HG03378 (cell line): ENCODE measurements around the gene WSCD2.

ENCODE experiments used
- ATAC-seq: cut with Tn5 transposase; IDR thresholded peaks from one replicate; pipeline ENCODE4 v1.9.1; 2021; ENCODE audit warnings: mild to moderate bottlenecking, moderate library complexity; ENCODE audit not compliant: unreplicated experiment

The WSCD2 gene

DNA sequence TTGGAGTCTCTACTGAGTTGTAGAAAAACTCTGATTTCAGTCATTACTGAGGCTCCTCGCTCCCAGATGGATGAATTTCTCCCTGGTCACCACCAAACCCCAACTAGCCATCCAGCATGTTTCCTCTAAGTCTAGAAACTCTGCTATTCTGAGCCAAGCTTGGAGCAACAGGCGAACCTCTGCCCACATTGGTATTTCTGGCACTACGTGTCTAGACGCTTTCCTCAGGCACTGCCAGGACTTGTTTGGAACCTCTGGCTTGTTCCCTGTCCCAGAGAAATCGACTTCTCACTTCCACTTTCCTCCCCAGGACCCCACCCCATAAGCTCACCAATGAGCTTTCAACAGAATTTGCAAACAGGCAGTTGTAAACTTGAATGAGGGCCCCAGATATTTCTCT is 27.6 kb downstream of the WSCD2 start:
- ATAC-seq: no peak

DNA sequence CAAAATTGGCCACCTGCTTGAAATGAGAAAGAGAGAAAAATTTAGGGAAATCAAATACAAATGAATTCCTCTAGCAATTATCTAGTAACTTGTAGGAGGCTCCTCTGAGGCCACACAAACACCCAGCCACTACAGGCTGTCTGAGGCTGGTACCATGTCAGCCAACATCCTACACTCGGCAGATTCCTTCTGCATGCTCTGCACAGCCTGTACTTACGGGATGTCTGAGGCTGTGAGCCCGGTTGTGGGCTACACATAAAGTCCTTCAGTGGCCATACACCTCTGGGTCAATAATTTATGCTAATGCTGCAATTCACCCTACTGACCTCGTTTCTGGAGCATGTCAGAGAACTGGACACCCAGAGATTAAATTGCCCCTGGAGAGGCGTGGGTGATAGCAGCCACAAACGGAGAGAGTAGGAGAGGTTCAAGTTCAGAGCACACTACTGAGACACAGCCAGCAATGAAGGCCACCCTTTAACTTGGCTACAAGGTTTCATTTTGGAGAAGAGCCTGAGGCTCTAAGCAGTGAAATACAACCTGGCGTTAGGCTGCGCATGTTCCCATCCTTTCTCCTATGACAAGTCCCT is 28.9 kb downstream of the WSCD2 start:
- ATAC-seq: no peak

DNA sequence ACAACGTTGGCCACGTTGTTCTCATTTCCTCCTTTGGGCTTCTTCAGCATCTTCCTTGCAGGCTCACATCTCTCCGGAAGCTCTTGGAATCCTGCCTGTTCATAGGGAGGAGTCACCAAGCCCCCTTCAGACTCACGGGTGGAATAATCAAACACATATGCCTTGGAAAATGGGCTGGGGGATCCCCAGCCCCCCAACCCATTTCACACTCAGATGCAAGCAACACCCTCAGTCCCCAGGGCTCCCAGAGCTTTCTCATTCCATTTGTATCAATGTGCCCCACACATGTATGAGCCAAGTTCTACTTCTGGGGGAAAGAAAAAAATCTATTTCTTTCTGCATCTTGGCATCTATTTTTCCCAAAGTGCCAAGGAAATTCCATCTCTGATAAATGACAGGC is 33.1 kb downstream of the WSCD2 start:
- ATAC-seq: no peak

DNA sequence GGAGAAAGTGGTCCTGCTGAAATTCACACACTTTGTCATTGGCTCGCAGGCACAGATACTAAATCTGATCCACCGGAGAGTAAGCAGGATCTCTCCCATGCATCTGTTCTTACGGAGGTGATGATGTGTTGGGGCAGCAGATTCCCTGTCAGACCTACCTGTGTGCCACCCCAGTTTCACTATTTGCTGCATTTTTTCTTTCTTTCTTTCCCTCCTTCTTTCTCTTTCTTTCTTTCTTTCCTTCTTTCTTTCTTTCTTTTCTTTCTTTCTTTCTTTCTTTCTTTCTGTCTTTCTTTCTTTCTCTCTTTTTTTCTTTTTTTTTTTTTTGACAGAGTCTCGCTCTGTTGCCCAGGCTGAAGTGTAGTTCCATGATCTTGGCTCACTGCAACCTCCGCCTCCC is 37.4 kb downstream of the WSCD2 start:
- no peak for ATAC-seq

DNA sequence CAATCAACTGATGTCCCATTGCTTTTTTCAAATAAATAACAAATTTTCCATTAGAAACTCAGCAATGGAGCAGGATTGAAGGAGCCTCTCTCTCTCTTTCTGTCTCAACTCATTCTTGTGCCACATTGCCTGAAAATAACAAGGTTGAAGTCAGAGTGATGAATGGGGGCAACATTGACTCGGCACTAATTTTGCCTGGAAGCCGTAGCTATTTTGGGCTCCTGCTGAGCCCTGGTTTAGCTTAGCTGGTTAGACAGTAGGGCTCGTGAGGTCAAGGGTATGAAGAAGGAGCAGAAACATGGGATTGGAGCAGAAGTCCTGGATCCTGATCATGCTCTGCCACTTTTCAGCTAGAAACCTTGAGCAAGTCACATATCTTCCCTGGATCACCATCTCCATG is 38.9 kb downstream of the WSCD2 start:
- no peak for ATAC-seq

DNA sequence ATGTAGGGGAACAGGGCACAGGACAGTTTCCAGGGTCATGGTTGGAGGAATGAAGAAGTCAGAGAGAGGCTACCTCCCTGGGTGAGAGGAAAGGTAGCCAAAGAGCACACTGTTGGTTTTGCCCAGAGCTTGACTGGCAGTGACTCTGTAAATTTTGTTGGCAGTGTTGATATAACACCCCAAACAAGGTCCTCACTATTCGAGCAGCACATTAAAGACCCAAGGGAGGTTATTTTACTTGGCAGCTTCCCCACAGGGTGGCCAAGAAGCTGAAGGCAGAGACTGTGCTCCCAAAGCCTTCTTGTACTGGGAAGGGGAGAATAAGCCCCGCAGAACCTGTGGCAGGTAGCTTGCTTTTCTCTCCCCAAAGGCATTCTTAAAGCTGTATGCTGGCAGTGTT is 40.6 kb downstream of the WSCD2 start:
- no peak for ATAC-seq

DNA sequence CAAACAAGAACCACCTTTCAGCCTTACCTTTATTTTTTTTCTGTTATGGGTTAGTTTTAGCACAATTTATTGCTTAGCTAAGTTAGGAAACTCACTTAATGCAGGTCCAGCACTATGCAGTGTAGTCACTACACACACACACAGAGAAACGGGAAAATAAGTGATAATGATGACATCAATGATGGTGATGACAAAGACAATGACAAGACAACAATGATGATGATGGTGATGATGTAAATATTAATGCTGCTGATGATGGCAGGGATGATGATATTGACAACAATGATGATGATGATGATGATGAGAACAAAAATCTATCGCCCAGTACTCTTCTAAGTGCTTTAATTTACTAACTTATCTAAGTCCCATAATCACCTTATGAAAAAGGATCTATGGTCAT is 41.1 kb downstream of the WSCD2 start:
- no peak for ATAC-seq

DNA sequence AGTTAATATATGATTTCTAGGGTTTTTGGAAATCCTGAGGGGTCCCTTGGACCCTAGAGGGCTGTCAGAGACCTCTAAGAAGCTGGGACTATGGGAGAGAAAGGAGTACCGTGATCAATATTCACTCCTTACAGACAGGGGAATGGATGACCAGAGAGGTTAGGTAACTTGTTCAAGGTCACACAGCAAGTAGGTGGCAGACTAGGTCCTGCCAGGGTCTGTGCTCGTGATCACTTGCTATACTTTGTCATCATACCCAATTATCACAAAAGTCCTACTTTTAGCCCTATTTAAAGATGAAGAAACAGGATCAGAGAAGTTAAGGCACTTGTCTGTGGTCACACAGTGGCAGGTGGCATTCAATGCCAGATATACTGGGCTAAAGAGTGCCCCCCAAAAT is 42.9 kb downstream of the WSCD2 start:
- no peak for ATAC-seq

DNA sequence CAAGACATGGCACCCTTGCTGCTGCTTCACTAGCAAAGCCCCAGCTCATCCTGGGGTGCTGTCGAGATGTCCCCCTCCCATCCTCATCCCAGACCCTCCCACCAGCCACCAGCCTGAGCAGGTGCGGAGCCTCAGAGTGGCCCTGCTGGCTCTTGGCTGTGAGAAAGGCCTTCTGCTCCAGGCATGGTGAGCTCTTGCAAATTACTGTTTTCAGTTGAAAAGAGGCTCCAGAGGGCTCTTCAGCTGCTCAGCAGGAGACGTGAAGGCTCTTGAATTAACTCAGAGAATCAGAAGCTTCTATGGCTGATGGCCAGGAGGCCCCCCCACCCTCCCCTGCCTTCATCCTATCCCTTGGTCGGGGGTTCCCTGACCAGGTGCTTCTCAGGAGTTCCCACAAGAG is 44.1 kb downstream of the WSCD2 start:
- ATAC-seq: no peak

DNA sequence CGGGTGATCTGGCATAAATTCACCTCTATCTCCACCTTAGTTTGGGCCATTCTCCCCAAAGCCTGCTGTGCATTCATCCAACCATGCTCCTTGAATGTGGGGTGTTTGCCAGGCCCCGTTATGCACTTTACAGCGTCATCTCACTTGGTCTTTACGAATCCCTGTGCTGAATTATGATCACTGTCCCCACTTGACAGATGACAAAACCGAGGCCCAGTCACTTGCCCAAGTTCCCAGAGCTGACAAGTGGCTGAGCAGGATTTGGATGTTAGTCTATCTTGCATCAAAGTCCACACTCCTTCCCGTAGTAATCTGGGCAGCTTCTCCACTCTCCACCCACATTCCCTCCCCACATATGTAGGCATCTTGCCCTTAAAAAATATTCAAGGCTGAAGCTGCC is 44.8 kb downstream of the WSCD2 start:
- ATAC-seq: no peak

DNA sequence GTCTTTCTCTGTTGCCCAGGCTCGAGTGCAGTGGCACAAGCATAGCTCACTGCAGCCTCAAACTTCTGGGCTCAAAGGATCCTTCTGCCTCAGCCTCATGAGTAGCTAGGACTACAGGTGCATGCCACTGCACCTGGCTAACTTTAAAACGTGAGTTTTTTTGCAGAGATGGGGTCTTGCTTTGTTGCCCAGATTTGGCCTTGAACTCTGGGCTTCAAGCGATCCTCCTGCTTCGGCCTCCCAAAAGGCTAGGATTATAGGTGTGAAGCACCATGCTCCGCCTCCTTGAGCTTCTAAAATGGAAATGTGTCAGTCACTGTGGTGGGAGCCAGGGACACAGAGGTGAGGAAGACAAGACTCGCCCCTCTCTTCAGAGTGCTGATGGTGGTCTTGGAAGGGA is 45.6 kb downstream of the WSCD2 start:
- no peak for ATAC-seq

DNA sequence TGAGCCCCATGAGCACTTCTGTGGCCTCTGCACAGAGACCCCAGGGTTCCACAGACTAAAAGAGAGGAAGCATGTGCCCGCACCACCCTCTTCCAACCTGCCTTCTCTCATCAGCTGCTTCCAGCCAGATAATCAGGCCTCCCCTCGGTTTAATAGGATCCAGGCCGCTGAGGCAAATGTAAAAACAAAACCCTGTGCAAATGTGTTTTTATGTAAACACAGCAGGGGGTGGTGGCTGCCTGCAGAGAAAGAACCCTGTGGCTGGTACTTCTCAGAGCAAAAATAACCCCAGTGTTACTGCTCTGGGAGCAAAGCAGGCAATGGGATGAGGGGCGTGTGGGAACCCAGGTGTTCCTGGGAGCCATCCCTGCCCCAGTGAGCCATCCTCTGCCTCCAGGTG is 46.2 kb downstream of the WSCD2 start:
- no peak for ATAC-seq

DNA sequence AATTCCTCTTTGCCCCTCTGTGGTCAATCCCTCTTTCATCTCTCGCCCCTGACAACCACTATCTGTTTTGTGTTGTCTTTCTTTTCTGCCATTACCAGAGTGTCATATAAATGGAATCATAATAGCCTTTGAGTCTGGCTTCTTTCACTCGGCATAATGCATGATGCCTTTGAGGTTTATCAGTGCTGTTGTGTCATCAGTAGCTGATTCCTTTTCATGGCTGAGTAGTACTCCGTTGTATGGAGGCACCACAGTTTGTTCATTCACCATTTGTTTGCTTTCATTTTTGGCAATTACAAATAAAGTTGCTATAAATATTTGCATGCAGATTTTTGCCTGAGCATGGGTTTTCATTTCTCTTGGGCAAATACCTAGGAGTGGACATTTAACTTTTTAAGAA is 47.2 kb downstream of the WSCD2 start:
- no peak for ATAC-seq

DNA sequence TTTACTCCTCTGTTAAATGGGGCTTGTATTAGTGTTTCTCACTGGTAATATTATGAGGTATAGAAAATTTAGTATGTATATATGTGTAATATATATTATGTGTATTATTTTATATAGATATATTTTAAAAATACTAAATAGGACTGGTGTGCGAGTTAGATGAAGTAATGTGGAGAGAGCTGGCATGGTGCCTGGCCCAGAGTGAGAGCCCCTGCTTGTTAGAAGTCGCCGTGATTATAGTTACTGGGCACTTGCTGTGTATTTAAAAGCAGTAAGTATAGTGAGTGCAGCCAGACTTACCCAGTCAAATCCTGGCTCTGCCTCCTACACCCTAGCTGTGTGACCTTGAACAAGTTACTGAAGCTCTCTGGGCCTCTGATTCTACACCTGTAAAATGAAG is 48.0 kb downstream of the WSCD2 start:
- ATAC-seq: no peak

DNA sequence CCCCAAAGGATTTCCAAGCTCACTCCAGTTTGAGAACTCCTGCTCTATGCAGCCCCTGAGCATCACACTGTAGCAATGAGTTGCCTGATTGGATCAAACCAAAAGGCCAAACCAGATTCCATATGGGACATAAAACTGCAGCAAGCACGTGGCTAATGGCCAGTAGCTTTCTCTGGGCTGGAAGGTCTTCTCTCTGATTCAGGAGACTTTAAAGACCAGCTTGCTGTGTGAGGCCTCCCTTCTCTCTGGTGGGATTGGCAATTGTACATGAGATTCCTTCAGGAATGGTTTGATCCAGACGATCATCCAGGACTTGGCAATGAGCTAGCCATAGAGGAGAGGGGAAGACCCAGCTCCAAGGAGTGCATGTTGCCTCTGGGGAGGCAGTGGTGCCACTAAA is 50.2 kb downstream of the WSCD2 start:
- ATAC-seq: no peak

DNA sequence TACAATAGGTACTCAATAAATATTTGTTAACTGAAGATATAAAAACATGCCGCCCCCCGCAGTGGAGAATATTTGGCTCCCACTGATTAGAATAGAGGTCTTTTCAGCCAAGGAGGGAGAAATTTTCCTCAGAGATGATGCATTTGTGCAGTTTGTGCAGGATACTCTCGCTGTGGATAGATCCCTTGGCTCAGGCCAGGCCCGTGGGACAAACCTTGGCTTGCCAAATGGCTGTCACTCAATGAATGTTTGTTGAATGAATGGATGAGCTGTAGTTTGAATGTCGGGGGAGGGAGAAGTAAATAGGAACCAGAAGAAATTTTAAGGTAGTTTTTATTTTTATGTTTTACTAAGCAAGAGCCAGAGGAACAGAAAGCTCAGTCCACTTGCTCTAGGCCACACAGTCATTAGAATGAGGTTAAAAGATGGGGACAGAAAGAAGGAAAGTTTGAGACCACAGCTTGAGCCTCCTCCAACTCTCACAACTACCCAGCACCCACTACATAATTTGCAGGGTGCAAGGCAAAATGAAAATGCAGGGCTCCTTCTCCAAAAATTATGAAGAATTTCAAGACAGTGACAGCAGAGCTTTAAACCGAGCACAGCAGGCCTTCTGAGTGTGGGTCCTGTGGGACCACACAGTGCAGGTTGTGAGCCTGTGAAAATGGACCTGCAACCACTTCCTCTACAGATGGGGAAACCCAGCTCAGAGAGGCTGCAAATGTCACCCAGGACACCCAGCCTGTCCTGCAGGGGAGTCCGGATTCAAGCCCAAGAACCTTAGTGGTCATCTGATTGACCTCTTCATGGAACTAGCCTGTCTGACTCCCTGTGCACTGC is 51.4 kb downstream of the WSCD2 start:
- no peak for ATAC-seq

DNA sequence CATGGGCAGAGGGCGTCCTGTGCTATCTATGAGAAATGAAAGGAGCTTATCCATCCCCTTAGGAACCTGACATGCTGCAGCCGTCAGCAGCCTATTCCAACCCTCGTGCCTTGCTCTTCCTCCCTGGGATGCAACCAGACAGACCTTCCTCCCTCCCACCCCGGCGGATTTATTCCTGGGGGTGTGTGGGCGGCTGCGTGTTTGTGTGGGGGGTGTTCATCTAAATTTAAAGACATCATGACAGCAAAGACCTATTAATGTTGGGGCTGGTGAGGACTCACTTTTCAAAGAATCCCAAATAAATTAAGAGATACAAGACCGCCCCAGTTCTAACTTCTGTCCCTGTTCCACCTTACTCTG is 52.0 kb downstream of the WSCD2 start:
- ATAC-seq: no peak

DNA sequence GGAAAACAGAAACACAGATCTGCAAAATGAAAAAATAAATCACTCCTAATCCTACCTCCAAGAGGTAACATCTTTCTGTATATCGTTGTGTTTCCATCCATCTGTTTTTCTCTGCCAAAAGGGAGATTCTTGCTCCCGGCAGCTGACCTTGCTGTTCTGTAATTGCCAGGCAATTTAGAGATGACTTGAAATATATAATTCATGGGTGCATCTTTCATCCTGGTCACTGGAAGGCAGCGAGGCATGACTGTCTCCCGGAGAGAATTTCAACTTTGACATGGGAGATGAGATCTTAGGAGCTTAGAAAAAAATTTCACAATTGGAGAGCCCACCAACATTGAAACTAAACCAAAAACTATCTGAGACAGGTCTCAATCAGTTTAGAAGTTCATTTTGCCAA is 53.0 kb downstream of the WSCD2 start:
- ATAC-seq: no peak

DNA sequence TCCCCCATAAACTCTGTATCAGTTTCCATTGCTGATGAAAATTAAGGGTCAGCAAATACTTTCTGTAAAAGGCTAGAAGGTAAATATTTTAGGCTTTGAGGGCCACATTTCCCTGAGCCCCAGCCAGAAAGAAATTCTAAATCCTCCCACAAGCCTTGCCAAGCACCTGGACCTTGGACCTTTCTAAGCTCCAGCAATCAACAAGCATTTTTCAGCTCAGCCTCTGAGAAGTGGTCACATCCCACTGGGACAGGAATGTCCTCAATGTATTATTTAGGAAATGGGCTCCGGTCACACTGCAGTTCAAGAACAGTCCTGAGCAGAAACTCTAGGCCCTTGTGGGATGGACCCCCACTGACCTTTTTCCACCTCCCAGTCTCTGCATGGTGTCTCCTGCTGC is 55.9 kb downstream of the WSCD2 start:
- no peak for ATAC-seq

DNA sequence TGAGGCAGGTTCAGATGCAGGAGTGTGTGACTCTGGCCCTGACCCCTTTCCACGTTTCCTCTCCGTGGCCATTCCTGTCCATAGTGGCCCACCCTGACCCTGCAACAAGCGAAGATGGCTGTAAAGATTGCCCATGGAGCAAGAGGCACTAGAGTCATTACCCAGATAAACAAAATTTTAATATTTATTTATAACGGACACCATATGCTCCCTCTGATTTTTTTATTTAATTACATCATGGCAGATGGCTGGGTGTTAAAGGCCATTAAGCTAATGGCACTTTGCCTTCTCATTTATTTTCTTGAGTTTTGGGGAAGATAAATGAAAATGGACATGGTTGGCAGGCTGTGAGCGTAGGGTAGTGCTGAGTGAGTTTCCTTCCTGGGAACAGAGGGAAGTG is 58.7 kb downstream of the WSCD2 start:
- ATAC-seq: no peak

DNA sequence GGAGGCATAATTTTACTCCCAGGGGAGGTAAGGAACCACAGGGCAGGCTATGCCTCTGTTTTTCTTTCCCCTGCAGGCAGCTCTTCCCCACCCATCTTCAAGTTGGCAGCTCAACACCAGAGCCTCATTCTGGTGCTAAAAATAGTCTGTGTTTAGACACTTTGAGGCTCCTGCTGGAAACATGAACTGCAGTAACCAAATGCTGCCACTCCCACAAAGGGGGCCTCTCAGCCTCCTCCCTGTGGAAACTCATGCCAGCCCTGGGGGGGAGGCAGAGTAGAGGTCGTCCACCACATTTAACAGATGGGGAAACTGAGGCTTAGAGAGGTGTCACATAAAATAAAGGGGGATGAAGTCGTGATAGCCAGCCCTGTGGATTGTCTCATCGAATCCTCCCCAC is 61.4 kb downstream of the WSCD2 start:
- no peak for ATAC-seq

DNA sequence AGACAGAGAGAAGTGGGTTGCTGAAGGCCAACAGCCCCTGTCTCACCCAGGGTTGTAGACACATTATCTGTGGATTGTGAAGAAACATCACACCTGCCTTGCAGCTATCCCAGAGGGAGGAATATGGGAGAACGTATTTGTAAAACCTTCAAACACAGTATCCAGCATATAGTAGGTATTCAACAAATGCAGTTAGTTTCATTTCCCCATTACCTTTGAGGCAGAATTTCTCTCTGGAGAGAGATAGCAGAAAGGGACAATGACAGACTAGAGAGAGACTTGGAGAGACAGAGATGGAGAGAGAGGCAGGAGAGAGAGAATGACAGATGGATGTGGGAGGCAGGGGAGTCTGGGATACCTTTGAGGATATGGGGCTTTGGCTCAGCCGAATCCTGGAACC is 62.0 kb downstream of the WSCD2 start:
- no peak for ATAC-seq

DNA sequence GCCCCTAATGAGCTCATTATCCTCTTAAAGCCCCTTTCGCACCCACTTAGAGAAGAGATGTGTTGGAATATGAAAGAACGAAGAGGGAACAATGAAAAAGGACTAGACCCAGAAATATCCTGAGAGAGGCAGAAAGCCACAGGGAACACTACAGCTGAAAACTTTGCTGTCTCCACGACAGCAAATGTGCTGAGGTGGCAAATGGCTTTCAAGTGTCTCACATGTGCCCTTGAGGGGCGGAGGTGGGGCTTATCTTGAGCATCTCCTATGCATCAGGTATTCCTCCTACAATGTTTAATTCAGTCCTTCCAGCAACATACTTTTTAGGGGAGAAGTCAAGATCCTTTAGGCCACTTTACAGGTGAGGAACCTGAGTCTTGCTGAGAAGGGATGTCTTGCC is 62.9 kb downstream of the WSCD2 start:
- ATAC-seq: no peak
